HepG2 (cell line): ENCODE measurements around the gene CCDC57. TPM values are rescaled to one million over a fixed set of nuclear protein-coding genes. Genes with fewer than 3 reads are reported as not detected.

Source experiments
- REST ChIP-seq, 2 experiments: IDR thresholded peaks; 2 replicates each; pipeline ENCODE4 v1.6.1; 2011 to 2012; ENCODE audit warnings: low read length in 2 of 2, borderline replicate concordance in 1 of 2, low read depth in 1 of 2, mild to moderate bottlenecking in 1 of 2, moderate library complexity in 1 of 2
- SP1 ChIP-seq, 2 experiments: fragments of 450-650 bp in 1 of 2; sonication (generic) in 1 of 2; formaldehyde crosslinking in 1 of 2; IDR thresholded peaks; 2 replicates each; pipeline versions ENCODE4 v1.4.0 to v1.6.1; 2016 to 2020; ENCODE audit warnings: missing genetic modification reagents in 1 of 2
- SRY ChIP-seq: sonication (generic); formaldehyde crosslinking; IDR thresholded peaks from 2 replicates; pipeline ENCODE4 v1.8.0; 2022; ENCODE audit warnings: mild to moderate bottlenecking, missing genetic modification reagents
- TBL1XR1 ChIP-seq: fragments of 150-350 bp; IDR thresholded peaks from 2 replicates; pipeline ENCODE4 v1.6.1; 2014; ENCODE audit warnings: borderline replicate concordance, low read length; ENCODE audit not compliant: partially characterized antibody
- polyA plus RNA-seq, 8 experiments: library from polyadenylated mRNA; depleted of rRNA in 3 of 8; stranded (reverse) in 7 of 8; unstranded in 1 of 8; fragments of >200 nt; fragmentation: Illumina TruSeq in 4 of 8; extraction: Trizol in 4 of 8; gene quantifications; 2 replicates each; pipeline versions ENCODE4 v1.2.1 to v1.2.3, GENCODE V29; 2011 to 2016; ENCODE audit warnings: low read depth in 4 of 8, missing spikeins in 1 of 8, mixed read lengths in 1 of 8; ENCODE audit not compliant: insufficient read depth in 1 of 8
- total RNA-seq, 5 experiments: library from RNA; depleted of rRNA; stranded (reverse); fragments of >200 nt; fragmentation: Illumina TruSeq; extraction: Trizol; gene quantifications; 2 replicates each; pipeline ENCODE4 v1.2.3, GENCODE V29; 2016; ENCODE audit warnings: low read depth in 1 of 5
- TF ChIP-seq, protein P1 (sequence below): sonication (generic); formaldehyde crosslinking; conservative IDR thresholded peaks from 2 replicates; pipeline ENCODE4 v1.5.0; 2020; ENCODE audit warnings: missing genetic modification reagents
- TF ChIP-seq, protein P2 (sequence below): sonication (generic); formaldehyde crosslinking; IDR thresholded peaks from 2 replicates; pipeline ENCODE4 v1.5.1; 2020; ENCODE audit warnings: missing genetic modification reagents, mild to moderate bottlenecking, borderline replicate concordance
- TF ChIP-seq, protein P3 (sequence below): IDR thresholded peaks from 2 replicates; pipeline ENCODE4 v1.6.1; 2012; ENCODE audit warnings: inconsistent platforms
- TF ChIP-seq, protein P4 (sequence below): conservative IDR thresholded peaks from 2 replicates; pipeline ENCODE4 v1.6.1; 2018; ENCODE audit warnings: missing genetic modification reagents
- TF ChIP-seq, protein P5 (sequence below): sonication (generic); formaldehyde crosslinking; IDR thresholded peaks from 2 replicates; pipeline ENCODE4 v1.4.0; 2020; ENCODE audit warnings: missing genetic modification reagents

Gene CCDC57
- total and polyA plus RNA-seq, 2 of the 13 experiments (the other 11 are each of a cell fraction or from before 2014, with no cell fraction given) = 59.3 to 59.9 TPM

- TF ChIP-seq, protein P1, sequence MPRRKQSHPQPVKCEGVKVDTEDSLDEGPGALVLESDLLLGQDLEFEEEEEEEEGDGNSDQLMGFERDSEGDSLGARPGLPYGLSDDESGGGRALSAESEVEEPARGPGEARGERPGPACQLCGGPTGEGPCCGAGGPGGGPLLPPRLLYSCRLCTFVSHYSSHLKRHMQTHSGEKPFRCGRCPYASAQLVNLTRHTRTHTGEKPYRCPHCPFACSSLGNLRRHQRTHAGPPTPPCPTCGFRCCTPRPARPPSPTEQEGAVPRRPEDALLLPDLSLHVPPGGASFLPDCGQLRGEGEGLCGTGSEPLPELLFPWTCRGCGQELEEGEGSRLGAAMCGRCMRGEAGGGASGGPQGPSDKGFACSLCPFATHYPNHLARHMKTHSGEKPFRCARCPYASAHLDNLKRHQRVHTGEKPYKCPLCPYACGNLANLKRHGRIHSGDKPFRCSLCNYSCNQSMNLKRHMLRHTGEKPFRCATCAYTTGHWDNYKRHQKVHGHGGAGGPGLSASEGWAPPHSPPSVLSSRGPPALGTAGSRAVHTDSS (CRISPR knock-in tag) = 0 out of 2 replicates have a peak, but pooled peaks have one; percentile 80
- TF ChIP-seq TBL1XR1 (peak; percentile 24), SP1 (IDR thresholded peaks at IDR 0.05) (no peak), SP1 (CRISPR knock-in tag; IDR thresholded peaks at IDR 0.05) (peak; percentile 79), SRY (CRISPR knock-in tag) (0 out of 2 replicates have a peak, but pooled peaks have one; percentile 67), REST (IDR thresholded peaks at IDR 0.05; ENCODE audit: borderline replicate concordance in 1 of 2, low read depth in 1 of 2, low read length in 2 of 2) (peak in 1 of 2 experiments; percentile 82; a peak in 1 of 4 replicates)
- TF ChIP-seq, protein P2, sequence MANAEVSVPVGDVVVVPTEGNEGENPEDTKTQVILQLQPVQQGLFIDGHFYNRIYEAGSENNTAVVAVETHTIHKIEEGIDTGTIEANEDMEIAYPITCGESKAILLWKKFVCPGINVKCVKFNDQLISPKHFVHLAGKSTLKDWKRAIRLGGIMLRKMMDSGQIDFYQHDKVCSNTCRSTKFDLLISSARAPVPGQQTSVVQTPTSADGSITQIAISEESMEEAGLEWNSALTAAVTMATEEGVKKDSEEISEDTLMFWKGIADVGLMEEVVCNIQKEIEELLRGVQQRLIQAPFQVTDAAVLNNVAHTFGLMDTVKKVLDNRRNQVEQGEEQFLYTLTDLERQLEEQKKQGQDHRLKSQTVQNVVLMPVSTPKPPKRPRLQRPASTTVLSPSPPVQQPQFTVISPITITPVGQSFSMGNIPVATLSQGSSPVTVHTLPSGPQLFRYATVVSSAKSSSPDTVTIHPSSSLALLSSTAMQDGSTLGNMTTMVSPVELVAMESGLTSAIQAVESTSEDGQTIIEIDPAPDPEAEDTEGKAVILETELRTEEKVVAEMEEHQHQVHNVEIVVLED = peak; percentile 65
- TF ChIP-seq, protein P3, sequence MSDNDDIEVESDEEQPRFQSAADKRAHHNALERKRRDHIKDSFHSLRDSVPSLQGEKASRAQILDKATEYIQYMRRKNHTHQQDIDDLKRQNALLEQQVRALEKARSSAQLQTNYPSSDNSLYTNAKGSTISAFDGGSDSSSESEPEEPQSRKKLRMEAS = no peak
- TF ChIP-seq, protein P4, sequence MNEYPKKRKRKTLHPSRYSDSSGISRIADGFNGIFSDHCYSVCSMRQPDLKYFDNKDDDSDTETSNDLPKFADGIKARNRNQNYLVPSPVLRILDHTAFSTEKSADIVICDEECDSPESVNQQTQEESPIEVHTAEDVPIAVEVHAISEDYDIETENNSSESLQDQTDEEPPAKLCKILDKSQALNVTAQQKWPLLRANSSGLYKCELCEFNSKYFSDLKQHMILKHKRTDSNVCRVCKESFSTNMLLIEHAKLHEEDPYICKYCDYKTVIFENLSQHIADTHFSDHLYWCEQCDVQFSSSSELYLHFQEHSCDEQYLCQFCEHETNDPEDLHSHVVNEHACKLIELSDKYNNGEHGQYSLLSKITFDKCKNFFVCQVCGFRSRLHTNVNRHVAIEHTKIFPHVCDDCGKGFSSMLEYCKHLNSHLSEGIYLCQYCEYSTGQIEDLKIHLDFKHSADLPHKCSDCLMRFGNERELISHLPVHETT = no peak
- TF ChIP-seq, protein P5, sequence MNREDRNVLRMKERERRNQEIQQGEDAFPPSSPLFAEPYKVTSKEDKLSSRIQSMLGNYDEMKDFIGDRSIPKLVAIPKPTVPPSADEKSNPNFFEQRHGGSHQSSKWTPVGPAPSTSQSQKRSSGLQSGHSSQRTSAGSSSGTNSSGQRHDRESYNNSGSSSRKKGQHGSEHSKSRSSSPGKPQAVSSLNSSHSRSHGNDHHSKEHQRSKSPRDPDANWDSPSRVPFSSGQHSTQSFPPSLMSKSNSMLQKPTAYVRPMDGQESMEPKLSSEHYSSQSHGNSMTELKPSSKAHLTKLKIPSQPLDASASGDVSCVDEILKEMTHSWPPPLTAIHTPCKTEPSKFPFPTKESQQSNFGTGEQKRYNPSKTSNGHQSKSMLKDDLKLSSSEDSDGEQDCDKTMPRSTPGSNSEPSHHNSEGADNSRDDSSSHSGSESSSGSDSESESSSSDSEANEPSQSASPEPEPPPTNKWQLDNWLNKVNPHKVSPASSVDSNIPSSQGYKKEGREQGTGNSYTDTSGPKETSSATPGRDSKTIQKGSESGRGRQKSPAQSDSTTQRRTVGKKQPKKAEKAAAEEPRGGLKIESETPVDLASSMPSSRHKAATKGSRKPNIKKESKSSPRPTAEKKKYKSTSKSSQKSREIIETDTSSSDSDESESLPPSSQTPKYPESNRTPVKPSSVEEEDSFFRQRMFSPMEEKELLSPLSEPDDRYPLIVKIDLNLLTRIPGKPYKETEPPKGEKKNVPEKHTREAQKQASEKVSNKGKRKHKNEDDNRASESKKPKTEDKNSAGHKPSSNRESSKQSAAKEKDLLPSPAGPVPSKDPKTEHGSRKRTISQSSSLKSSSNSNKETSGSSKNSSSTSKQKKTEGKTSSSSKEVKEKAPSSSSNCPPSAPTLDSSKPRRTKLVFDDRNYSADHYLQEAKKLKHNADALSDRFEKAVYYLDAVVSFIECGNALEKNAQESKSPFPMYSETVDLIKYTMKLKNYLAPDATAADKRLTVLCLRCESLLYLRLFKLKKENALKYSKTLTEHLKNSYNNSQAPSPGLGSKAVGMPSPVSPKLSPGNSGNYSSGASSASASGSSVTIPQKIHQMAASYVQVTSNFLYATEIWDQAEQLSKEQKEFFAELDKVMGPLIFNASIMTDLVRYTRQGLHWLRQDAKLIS (CRISPR knock-in tag) = peak; percentile 32; the same call in 1 of the 2 replicates
Measured at GRCh38 chr17:82098169-82098938, 114.3 kb downstream of the CCDC57 start, which contains the start of gene FASN (continued).
